GM23338 (cell line): ENCODE measurements around the gene AMPD3. TPM values are rescaled to one million over a fixed set of nuclear protein-coding genes. Genes with fewer than 3 reads are reported as not detected.

Source experiments
- ATAC-seq: fragments of 200-7000 bp; cut with Tn5 transposase; 3 replicates; pipeline ENCODE4 v1.9.1; 2020
- DNase-seq: peaks from one replicate; pipeline ENCODE4 v3.0.0-alpha.2; 2015; ENCODE audit warnings: low spot score
- H2AFZ ChIP-seq: fragments of 200-600 bp; sonication (generic); 2 replicates; pipeline ENCODE4 v1.8.0; 2016; ENCODE audit warnings: antibody characterized with exemption, mild to moderate bottlenecking, moderate library complexity
- H3F3A ChIP-seq: fragments of 200-600 bp; sonication (generic); replicated peaks from 2 replicates; pipeline ENCODE4 v1.8.0; 2017; ENCODE audit warnings: antibody characterized with exemption, mixed run types, low read depth
- H3K27ac ChIP-seq: fragments of 200-600 bp; sonication (generic); 2 replicates; pipeline ENCODE4 v1.6.1; 2016; ENCODE audit warnings: low read depth
- H3K27me3 ChIP-seq: fragments of 200-600 bp; sonication (generic); 2 replicates; pipeline ENCODE4 v1.8.0; 2016; ENCODE audit warnings: mild to moderate bottlenecking, mixed run types, moderate library complexity; ENCODE audit not compliant: insufficient read depth
- H3K36me3 ChIP-seq: fragments of 200-600 bp; sonication (generic); 2 replicates; pipeline ENCODE4 v1.8.0; 2016; ENCODE audit warnings: mild to moderate bottlenecking; ENCODE audit not compliant: insufficient read depth
- H3K4me1 ChIP-seq: fragments of 200-600 bp; sonication (generic); 2 replicates; pipeline ENCODE4 v1.8.0; 2016; ENCODE audit warnings: mild to moderate bottlenecking, moderate library complexity; ENCODE audit not compliant: insufficient read depth
- H3K4me2 ChIP-seq: fragments of 200-600 bp; sonication (generic); 2 replicates; pipeline ENCODE4 v1.7.1; 2017; ENCODE audit warnings: mixed run types
- H3K4me3 ChIP-seq: fragments of 200-600 bp; sonication (generic); 2 replicates; pipeline ENCODE4 v1.6.1; 2016; ENCODE audit warnings: mixed run types
- H3K79me2 ChIP-seq: fragments of 200-600 bp; sonication (generic); replicated peaks from 2 replicates; pipeline ENCODE4 v1.8.0; 2017; ENCODE audit warnings: mild to moderate bottlenecking; ENCODE audit not compliant: insufficient read depth
- H3K9me2 ChIP-seq: fragments of 200-600 bp; sonication (generic); 2 replicates; pipeline ENCODE4 v1.8.0; 2017; ENCODE audit not compliant: insufficient read depth
- H4K20me1 ChIP-seq: fragments of 200-600 bp; sonication (generic); replicated peaks from 2 replicates; pipeline ENCODE4 v1.8.0; 2017; ENCODE audit warnings: mild to moderate bottlenecking; ENCODE audit not compliant: insufficient read depth
- H3K27ac Mint-ChIP-seq: 2 replicates; pipeline ENCODE4 v1.8.0; 2020; ENCODE audit warnings: inconsistent platforms, mild to moderate bottlenecking, moderate library complexity, mixed read lengths
- H3K27me3 Mint-ChIP-seq: 3 replicates; pipeline ENCODE4 v1.8.0; 2022; ENCODE audit warnings: low read depth, mild to moderate bottlenecking, moderate library complexity, mixed read lengths, inconsistent platforms; ENCODE audit not compliant: insufficient read depth, poor library complexity
- H3K36me3 Mint-ChIP-seq: 3 replicates; pipeline ENCODE4 v1.8.0; 2021; ENCODE audit warnings: low read depth, mild to moderate bottlenecking, inconsistent platforms, moderate library complexity, mixed read lengths
- H3K4me1 Mint-ChIP-seq: 3 replicates; pipeline ENCODE4 v1.8.0; 2020; ENCODE audit warnings: mild to moderate bottlenecking, inconsistent platforms, mixed read lengths
- H3K4me3 Mint-ChIP-seq: 3 replicates; pipeline ENCODE4 v1.8.0; 2021; ENCODE audit warnings: moderate library complexity, mild to moderate bottlenecking, inconsistent platforms, mixed read lengths
- H3K9me3 Mint-ChIP-seq: 3 replicates; pipeline ENCODE4 v1.8.0; 2020; ENCODE audit warnings: moderate library complexity, mild to moderate bottlenecking, inconsistent platforms, mixed read lengths
- JUNB ChIP-seq: IDR thresholded peaks from one replicate; pipeline ENCODE4 v1.6.1; 2016; ENCODE audit warnings: antibody characterized with exemption; ENCODE audit not compliant: unreplicated experiment
- STAT1 ChIP-seq: IDR thresholded peaks from one replicate; pipeline ENCODE4 v1.6.1; 2016; ENCODE audit warnings: antibody characterized with exemption; ENCODE audit not compliant: unreplicated experiment
- ZNF331 ChIP-seq: fragments of 250-450 bp; sonication (Bioruptor Pico); IDR thresholded peaks from 2 replicates; pipeline ENCODE4 v1.5.0; 2020; ENCODE audit warnings: low read depth, mild to moderate bottlenecking, moderate library complexity
- ZNF462 ChIP-seq: fragments of 250-450 bp; sonication (Bioruptor Pico); IDR thresholded peaks from 2 replicates; pipeline ENCODE4 v1.5.0; 2020; ENCODE audit warnings: mild to moderate bottlenecking, moderate library complexity
- polyA plus RNA-seq: library from polyadenylated mRNA; unstranded; fragments of >200 nt; fragmentation: Nextera tagmentation; extraction: Ambion mirVana; gene quantifications from 2 replicates; pipeline ENCODE4 v1.2.1, GENCODE V29; 2016
- total RNA-seq: library from RNA; depleted of rRNA; stranded (reverse); fragments of >200 nt; shearing (Covaris generic); gene quantifications from 2 replicates; pipeline ENCODE4 v1.2.3, GENCODE V29; 2014

AMPD3 gene
- total and polyA plus RNA-seq, 2 experiments from 2014 or later = 1.6 to 2.1 TPM

GRCh38 chr11:10480760-10481159 lies 25.7 kb downstream of the AMPD3 start (continued):
- no peak for TF ChIP-seq ZNF462

GRCh38 chr11:10481560-10482349 lies 26.7 kb downstream of the AMPD3 start:
- Histone ChIP-seq H3K4me2 (no peak overlapping the region), H3K4me1 (no peaks in the 10 kb centered on the region), H3K4me3 (no peak overlapping the region), H3K27me3 (no peaks in the 10 kb centered on the region), H3K36me3 (no peaks in the 10 kb centered on the region), H3K79me2 (no peaks in the 10 kb centered on the region), H2AFZ (no peak overlapping the region), H3F3A (no peaks in the 10 kb centered on the region), H3K9me2 (no peaks in the 10 kb centered on the region), H3K27ac (no peak overlapping the region), H4K20me1 (no peaks in the 10 kb centered on the region)
- DNase-seq (no peak), ATAC-seq (no peak)
- H3K4me3 Mint-ChIP-seq = no peak overlapping the region
- H3K4me1 Mint-ChIP-seq = no peaks in the 10 kb centered on the region
- no peaks in the 10 kb centered on the region for H3K27me3 Mint-ChIP-seq
- no peak for TF ChIP-seq ZNF462
- TF ChIP-seq ZNF331 (CRISPR knock-in tag) = no peak
- no peak for TF ChIP-seq JUNB
- TF ChIP-seq STAT1 = no peak
- H3K27ac Mint-ChIP-seq = no peak overlapping the region
- H3K36me3 Mint-ChIP-seq = no peaks in the 10 kb centered on the region
- no peaks in the 10 kb centered on the region for H3K9me3 Mint-ChIP-seq
